CD14-positive monocyte (primary cell): ENCODE data around the gene SYDE2. TPM values are rescaled to one million over a fixed set of nuclear protein-coding genes. Genes with fewer than 3 reads are reported as not detected.

Source experiments
- DNase-seq, 3 donors: peaks; one replicate each; pipeline ENCODE4 v3.0.0-alpha.2; 2011 to 2022
- H2AFZ ChIP-seq: 2 replicates; pipeline ENCODE4 v1.6.0; 2012; ENCODE audit warnings: mild to moderate bottlenecking, low read depth, low read length, inconsistent platforms; ENCODE audit not compliant: insufficient read depth, poor library complexity, severe bottlenecking
- H3K27ac ChIP-seq, 2 donors: 1 replicate in 1 of 2; 2 replicates in 1 of 2; pipeline ENCODE4 v1.5.1; 2012 to 2013; ENCODE audit warnings: low read length in 2 of 2, control low read depth in 1 of 2, inconsistent platforms in 1 of 2, low read depth in 1 of 2, mild to moderate bottlenecking in 1 of 2
- H3K27me3 ChIP-seq, 2 donors: one replicate each; pipeline versions ENCODE4 v1.6.0 to v1.6.1; 2011 to 2013; ENCODE audit warnings: low read length in 2 of 2; ENCODE audit not compliant: control insufficient read depth in 2 of 2, insufficient read depth in 2 of 2
- H3K36me3 ChIP-seq, 2 donors: replicated peaks in 1 of 2; 1 replicate in 1 of 2; 2 replicates in 1 of 2; pipeline versions ENCODE4 v1.5.1 to v1.6.1; 2012 to 2013; ENCODE audit warnings: low read length in 2 of 2, control low read depth in 1 of 2, inconsistent platforms in 1 of 2, mild to moderate bottlenecking in 1 of 2; ENCODE audit not compliant: insufficient read depth in 2 of 2, control insufficient read depth in 1 of 2
- H3K4me1 ChIP-seq, 2 donors: 1 replicate in 1 of 2; 2 replicates in 1 of 2; pipeline versions ENCODE4 v1.5.1 to v1.6.1; 2012 to 2013; ENCODE audit warnings: low read length in 2 of 2, control low read depth in 1 of 2, inconsistent platforms in 1 of 2, mild to moderate bottlenecking in 1 of 2, moderate library complexity in 1 of 2; ENCODE audit not compliant: insufficient read depth in 2 of 2, control insufficient read depth in 1 of 2
- H3K4me2 ChIP-seq: replicated peaks from 2 replicates; pipeline ENCODE3; 2012; ENCODE audit warnings: low read length, moderate library complexity, mild to moderate bottlenecking; ENCODE audit not compliant: poor library complexity, severe bottlenecking; ENCODE audit errors: extremely low read depth
- H3K4me3 ChIP-seq, 3 experiments: fragments of 200-600 bp in 1 of 3; sonication (generic) in 1 of 3; replicated peaks in 1 of 3; 1 replicate in 2 of 3; 2 replicates in 1 of 3; pipeline ENCODE4 v1.5.1; 2011 to 2013; ENCODE audit warnings: low read length in 3 of 3, mild to moderate bottlenecking in 3 of 3, control low read depth in 2 of 3, low read depth in 2 of 3, inconsistent platforms in 1 of 3, moderate library complexity in 1 of 3
- H3K79me2 ChIP-seq: 2 replicates; pipeline ENCODE4 v1.6.0; 2012; ENCODE audit warnings: mild to moderate bottlenecking, control low read depth, inconsistent platforms, low read length, moderate library complexity; ENCODE audit not compliant: insufficient read depth
- H3K9ac ChIP-seq: 2 replicates; pipeline ENCODE4 v1.6.0; 2017; ENCODE audit warnings: low read length, mild to moderate bottlenecking; ENCODE audit not compliant: insufficient read depth, poor library complexity, severe bottlenecking
- H3K9me3 ChIP-seq, 2 donors: replicated peaks in 1 of 2; 1 replicate in 1 of 2; 2 replicates in 1 of 2; pipeline versions ENCODE4 v1.5.1 to v1.6.1; 2012 to 2013; ENCODE audit warnings: low read length in 2 of 2, control low read depth in 1 of 2; ENCODE audit not compliant: control insufficient read depth in 1 of 2, insufficient read depth in 1 of 2
- H4K20me1 ChIP-seq: 2 replicates; pipeline ENCODE4 v1.6.0; 2012; ENCODE audit warnings: mild to moderate bottlenecking, low read length, control low read depth, moderate library complexity; ENCODE audit not compliant: insufficient read depth
- H3K27ac Mint-ChIP-seq, 7 donors: one replicate each; pipeline ENCODE4 v1.8.0; 2020; ENCODE audit warnings: mild to moderate bottlenecking in 7 of 7, mixed read lengths in 7 of 7, moderate library complexity in 6 of 7, inconsistent platforms in 2 of 7
- H3K27me3 Mint-ChIP-seq, 3 donors: one replicate each; pipeline ENCODE4 v1.8.0; 2021 to 2022; ENCODE audit warnings: low read depth in 3 of 3, mild to moderate bottlenecking in 3 of 3, mixed read lengths in 3 of 3, moderate library complexity in 3 of 3, inconsistent platforms in 1 of 3
- H3K36me3 Mint-ChIP-seq, 2 donors: one replicate each; pipeline ENCODE4 v1.8.0; 2020; ENCODE audit warnings: mixed read lengths in 2 of 2, inconsistent platforms in 1 of 2, mild to moderate bottlenecking in 1 of 2
- H3K4me1 Mint-ChIP-seq: one replicate; pipeline ENCODE4 v1.8.0; 2020; ENCODE audit warnings: mild to moderate bottlenecking, mixed read lengths
- H3K4me3 Mint-ChIP-seq, 2 donors: one replicate each; pipeline ENCODE4 v1.8.0; 2020; ENCODE audit warnings: mild to moderate bottlenecking in 2 of 2, mixed read lengths in 2 of 2, moderate library complexity in 1 of 2
- H3K9me3 Mint-ChIP-seq, 7 donors: one replicate each; pipeline ENCODE4 v1.8.0; 2020 to 2022; ENCODE audit warnings: mixed read lengths in 7 of 7, mild to moderate bottlenecking in 6 of 7, moderate library complexity in 6 of 7, inconsistent platforms in 2 of 7
- WGBS: methylation state at CpG from one replicate; pipeline ENCODE4 v1.1.5; 2013; ENCODE audit warnings: missing lambda C conversion rate; ENCODE audit not compliant: insufficient coverage; 5-methylcytosine and 5-hydroxymethylcytosine counted together
- intact Hi-C, 2 donors: fragments of 100-400 bp; cut with micrococcal nuclease; formaldehyde crosslinking; loops; one replicate each; pipeline versions ENCODE4 v1.15.0 to v1.15.1; 2023
- polyA plus RNA-seq, 3 donors: library from polyadenylated mRNA; depleted of rRNA in 1 of 3; unstranded in 2 of 3; stranded (reverse) in 1 of 3; fragments of 300-500 nt in 2 of 3; fragments of >200 nt in 1 of 3; fragmentation: Illumina TruSeq in 2 of 3; gene quantifications; 1 replicate in 2 of 3; 2 replicates in 1 of 3; pipeline ENCODE4 v1.2.3, GENCODE V29; 2012 to 2021
- TF ChIP-seq, protein P1 (sequence below): fragments of 200-600 bp; IDR thresholded peaks from one replicate; pipeline ENCODE4 v1.8.0; 2022; ENCODE audit warnings: antibody characterized with exemption, mild to moderate bottlenecking

SYDE2 gene
- polyA plus RNA-seq, 3 donors, result not detected

DNA sequence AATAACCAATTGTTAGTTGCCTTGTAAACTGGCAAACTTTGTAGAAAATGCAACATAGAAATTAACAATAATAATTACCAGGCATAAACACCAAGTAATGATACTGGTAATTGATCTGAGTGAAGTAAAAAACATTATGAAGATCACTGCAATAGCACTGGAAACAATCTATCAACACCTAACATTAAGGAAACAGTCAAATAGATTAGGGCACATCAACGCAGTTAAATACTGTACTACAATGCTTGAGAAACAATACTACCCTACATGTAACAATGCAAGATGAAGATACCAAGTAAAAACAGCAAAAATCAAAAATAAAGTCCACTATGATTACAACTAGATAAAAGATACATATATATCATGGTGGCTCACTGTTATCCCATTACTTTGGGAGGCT lies 16.6 kb downstream of the SYDE2 start:
- 100% methylated on average over 1 of the region's 1 CpG for WGBS

DNA sequence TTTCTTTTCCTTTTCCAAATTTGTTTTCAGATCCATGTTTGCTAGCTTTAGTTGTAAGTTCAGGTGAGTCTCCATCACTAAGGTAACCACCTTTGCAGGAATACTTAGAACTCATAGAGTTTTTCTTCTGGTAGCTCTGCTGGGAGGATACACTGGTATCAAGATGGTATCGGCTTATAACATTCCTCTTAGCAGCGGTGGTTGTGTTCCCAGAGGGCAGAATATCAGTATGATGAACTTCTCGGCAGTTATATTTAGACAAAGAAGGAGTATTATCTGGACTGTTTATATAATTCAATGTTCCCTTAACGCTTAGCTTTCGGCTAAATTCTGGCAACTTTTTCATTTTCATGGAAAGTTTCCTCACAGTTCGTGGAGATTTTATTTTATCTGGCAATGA lies 18.1 kb downstream of the SYDE2 start:
- Histone ChIP-seq H3K27ac (no peak overlapping the region), H3K36me3 (no peaks in the 10 kb centered on the region), H3K4me3 (no peak overlapping the region), H2AFZ (no peak overlapping the region), H3K9ac (no peak overlapping the region), H3K4me2 (no peak overlapping the region), H4K20me1 (no peaks in the 10 kb centered on the region), H3K4me1 (no peaks in the 10 kb centered on the region), H3K9me3 (no peaks in the 10 kb centered on the region), H3K79me2 (no peaks in the 10 kb centered on the region), H3K27me3 (no peaks in the 10 kb centered on the region)
- Mint-ChIP-seq H3K4me1 (peaks cover 3% of the 10 kb centered on the region), H3K27ac (no peak overlapping the region), H3K27me3 (peaks cover 0 to 1% (median 0%) of the 10 kb centered on the region in 3 donors), H3K4me3 (no peak overlapping the region), H3K9me3 (no peaks in the 10 kb centered on the region), H3K36me3 (no peaks in the 10 kb centered on the region)
- intact Hi-C loops, result no loop called here
- DNase-seq, result no peak
- 93% methylated on average over 2 of the region's 6 CpGs for WGBS
- TF ChIP-seq, protein P1, sequence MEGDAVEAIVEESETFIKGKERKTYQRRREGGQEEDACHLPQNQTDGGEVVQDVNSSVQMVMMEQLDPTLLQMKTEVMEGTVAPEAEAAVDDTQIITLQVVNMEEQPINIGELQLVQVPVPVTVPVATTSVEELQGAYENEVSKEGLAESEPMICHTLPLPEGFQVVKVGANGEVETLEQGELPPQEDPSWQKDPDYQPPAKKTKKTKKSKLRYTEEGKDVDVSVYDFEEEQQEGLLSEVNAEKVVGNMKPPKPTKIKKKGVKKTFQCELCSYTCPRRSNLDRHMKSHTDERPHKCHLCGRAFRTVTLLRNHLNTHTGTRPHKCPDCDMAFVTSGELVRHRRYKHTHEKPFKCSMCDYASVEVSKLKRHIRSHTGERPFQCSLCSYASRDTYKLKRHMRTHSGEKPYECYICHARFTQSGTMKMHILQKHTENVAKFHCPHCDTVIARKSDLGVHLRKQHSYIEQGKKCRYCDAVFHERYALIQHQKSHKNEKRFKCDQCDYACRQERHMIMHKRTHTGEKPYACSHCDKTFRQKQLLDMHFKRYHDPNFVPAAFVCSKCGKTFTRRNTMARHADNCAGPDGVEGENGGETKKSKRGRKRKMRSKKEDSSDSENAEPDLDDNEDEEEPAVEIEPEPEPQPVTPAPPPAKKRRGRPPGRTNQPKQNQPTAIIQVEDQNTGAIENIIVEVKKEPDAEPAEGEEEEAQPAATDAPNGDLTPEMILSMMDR, result no peak

More for the DNA sequence above, 16.6 kb downstream of the SYDE2 start:
- Mint-ChIP-seq H3K4me1 (peaks cover 3% of the 10 kb centered on the region), H3K27me3 (peaks cover 0 to 1% (median 0%) of the 10 kb centered on the region in 3 donors), H3K36me3 (no peaks in the 10 kb centered on the region), H3K4me3 (no peak overlapping the region), H3K27ac (no peak overlapping the region), H3K9me3 (no peaks in the 10 kb centered on the region)
- H3K79me2 ChIP-seq, result no peaks in the 10 kb centered on the region
- H3K27me3 ChIP-seq, result no peaks in the 10 kb centered on the region
- intact Hi-C loops, result no loop called here
- no peak overlapping the region for H2AFZ ChIP-seq
- H3K9me3 ChIP-seq, result no peaks in the 10 kb centered on the region
- H3K4me2 ChIP-seq, result no peak overlapping the region
- no peaks in the 10 kb centered on the region for H3K4me1 ChIP-seq
- H3K9ac ChIP-seq, result no peak overlapping the region
- H4K20me1 ChIP-seq, result no peaks in the 10 kb centered on the region
- H3K4me3 ChIP-seq, result no peak overlapping the region
- TF ChIP-seq, protein P1, result no peak
- H3K27ac ChIP-seq, result no peak overlapping the region
- no peak for DNase-seq
- no peaks in the 10 kb centered on the region for H3K36me3 ChIP-seq
